Kidney capillary endothelial cell (primary cell): Measurements from ENCODE around the gene PLA2G1B.
"Not testable (repeated sequence)": the region's sequence is repeated elsewhere in the genome, so short reads cannot be mapped to it uniquely, and the experiment has no call there.

Source experiments
- DNase-seq: peaks from one replicate; pipeline ENCODE4 v3.0.0-alpha.2; 2018; ENCODE audit warnings: low spot score

PLA2G1B gene

DNA sequence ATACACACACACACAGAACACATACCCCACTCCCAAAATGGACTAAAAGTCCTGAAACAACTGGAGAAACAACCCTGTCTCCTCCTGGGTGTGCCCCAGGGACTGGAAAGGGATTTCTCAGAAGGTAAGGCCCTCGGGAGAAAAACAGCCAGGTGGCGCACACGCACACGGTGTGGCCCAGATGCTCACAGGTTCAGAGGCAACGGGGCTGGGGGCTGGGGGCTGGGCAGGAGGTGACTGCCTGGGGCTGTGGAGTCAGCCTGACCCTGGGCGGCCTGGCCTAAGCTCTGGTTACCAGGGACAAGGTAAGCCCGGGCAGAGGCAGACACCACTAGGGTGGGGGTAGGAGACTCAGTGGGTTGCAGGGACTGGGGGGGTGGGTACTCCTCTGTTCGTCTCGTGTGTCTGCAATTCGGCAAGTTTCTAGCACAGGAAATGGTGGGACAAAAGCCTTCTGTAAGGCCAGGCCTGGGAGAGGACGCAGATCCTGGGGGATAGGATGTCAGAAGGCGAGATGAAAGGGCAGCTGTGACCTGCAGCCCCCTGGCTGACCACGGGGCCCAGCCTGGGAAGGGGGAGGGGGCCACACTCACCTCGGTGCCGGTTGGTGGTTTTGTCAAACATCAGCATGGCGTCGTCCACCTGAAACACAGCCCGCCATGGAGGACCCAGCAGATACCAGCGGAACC is 31.0 kb upstream of the PLA2G1B start:
- no peak for DNase-seq

DNA sequence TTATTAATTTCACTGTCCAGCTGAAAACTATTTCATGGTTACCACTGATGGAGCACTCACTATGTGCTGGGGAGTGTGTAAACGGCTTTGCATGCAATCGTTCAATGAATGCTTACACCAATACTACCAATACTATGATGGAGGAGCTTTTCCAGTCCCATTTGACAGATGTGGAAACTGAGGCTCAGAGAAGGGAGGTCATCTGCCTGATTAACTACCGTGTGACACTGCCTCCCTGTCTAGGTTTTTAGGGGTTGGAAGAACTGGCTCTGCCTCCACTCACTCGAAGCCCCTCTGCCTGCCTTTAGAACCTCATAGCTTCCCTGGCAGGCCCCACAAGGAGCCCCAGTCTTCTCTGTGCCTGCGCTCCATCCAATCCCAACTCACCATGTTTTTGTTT is 29.5 kb upstream of the PLA2G1B start:
- no peak for DNase-seq

DNA sequence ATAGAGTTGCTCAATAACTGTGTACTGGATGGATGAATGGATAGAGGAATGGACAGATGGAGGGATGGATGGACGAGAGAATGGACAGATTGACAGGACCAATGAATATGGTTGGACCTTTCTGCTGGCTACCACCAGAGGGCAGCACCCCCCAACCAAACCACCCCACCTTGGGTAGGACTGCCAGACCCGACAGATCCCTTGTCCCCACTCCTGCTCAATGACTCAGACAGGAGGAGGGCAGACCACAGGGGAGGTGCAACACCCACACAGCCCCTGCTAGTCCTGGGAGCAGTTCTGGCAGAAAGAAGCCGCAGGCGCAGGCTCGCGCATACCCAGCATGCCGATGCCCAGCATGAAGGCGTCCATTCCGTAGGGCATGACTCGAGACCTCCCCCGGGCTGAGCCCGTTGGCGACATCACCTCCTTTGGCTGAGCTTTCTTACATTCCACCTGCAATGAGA is 29.0 kb upstream of the PLA2G1B start:
- peak; percentile 78 for DNase-seq

DNA sequence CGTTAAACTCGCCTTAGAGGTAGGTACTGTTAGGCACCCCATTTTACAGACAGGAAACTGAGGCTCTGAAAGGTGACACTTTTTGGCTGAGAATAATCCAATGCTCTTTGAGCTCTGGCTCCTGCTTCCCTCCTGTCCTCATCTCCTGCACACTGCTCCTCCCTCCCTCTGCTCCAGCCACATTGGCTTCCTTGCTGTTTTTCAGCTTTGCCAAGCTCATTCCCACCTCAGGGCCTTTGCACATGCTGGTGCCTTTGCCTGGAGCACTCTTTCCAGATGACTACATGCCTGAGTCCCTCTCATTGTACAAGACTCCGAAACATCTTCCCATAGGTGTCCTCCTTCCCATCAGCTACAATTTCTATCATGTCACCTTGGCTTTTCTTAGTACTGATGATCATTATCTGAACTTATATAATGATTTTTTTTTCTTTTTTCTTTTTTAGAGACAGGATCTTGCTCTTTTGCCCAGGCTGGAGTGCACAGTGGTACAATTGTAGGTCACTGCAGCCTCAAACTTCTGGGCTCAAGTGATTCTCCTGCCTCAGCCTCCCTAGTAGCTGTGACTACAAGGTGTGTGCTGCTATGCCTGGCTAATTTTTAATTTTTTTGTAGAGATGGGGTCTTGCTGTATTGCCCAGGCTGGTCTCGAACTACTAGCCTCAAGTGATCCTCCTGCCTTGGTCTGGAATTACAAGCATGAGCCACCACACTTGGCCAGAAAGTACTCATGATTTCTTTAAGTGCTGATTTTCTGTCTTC is 26.2 kb upstream of the PLA2G1B start:
- DNase-seq, result no peak

DNA sequence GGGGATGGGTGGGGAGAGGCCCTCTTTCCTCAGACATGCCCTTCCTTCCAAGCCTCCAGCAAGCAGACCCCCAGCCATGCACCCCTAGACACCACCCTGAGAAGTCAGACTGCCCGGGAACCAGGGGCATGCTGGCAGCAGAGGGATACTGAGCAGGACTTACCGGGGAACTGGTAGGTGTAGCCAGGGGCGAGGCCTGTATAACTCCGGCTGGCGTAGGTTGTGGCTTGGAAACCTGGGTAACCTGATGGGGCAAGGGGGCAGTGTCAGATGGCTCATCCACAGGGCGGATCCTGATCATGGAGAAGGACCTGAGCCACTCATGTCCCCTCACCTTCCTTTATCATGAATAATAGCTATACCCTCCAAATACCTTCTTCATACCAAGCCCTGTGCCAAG is 25.6 kb upstream of the PLA2G1B start:
- DNase-seq, result no peak

DNA sequence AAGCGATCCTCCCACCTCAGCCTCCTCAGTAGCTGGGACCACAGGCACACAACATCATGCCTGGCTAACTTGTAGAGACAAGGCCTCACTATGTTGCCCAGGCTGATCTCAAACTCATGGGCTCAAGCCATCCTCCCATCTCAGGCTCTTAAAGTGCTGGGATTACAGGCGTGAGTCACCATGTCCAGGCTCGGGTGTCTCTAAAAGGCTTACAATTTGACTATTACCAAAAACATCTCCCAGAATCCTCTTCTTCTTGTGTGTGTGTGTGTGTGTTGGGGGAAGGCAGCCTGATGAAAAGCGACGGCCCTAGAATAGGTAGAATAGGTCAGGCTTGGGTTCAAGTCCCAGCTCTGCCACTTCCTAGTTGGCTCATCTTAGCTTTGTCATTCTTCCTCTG is 24.5 kb upstream of the PLA2G1B start:
- no peak for DNase-seq

DNA sequence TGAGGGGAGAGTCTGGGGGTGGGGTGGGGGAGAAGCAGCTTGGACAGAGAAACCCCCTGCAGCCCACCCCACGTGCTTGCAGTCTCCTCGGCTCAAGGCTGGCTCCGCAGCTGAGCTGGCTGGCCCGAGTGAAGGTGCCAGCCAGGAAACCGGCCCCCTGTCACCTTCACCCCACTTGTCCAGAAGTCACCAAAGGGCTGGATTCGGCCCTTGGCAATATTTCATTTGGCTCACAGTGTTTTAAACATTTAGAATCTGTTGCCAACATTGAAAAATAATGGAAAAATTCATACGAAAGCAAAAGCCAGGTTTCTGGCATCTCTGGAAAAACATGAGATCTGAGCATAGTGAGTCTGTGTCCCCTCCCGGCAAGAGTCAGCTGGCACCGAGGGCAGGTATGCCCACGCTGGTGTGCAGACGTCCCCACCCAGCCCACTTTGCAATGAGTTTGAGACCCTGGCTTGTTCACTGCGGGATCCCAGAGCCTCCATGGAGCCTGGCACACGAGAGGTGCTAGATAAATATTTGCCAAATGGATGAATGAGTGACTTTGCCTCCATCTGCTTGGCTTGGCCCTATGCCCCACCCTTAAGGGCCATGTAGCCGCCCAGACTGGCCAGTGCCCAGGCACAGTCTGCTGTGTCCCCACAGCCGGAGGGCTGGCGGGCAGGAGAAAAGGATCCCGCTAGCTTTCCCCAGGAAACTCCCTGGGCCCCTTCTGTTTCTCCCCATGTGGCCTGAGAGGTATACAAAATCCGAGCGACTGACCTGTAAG is 23.2 kb upstream of the PLA2G1B start:
- DNase-seq, result no peak

DNA sequence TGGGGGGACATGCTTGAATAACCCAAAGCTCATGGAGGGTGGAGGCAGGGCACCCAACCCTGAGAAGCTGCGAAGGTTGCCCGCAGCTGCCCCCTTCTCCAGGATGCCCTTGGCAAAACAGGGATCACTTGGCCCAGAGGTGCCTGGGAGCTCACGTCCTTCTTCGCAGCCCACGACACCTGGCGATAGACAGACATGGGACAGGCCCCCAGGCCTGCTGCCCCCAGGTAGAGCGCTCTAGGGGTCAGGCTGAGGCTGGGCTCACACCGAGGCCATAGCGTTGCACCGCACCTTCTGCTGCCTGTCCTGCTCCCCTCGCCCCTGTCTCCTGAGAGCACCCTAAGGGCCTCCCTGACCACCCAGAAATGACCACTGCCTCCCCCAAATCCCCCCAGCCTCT is 20.2 kb upstream of the PLA2G1B start:
- DNase-seq, result no peak

DNA sequence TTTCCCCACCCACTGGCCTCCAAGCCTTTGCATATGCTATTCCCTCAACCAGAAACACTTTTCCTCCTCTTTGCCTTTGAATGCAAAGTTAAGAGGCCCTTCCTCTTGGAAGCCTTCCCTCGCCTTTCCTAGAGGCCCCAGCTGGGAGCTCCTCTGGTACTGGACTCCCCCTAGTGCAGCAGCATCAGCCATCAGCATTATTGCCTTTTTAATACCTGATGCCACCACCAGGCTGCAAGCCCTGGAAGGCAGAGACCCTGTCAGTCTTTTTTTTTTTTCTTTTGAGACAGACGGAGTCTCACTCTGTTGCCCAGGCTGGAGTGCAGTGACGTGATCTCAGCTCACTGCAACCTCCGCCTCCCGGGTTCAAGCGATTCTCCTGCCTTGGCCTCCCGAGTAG is 19.1 kb upstream of the PLA2G1B start:
- no peak for DNase-seq

DNA sequence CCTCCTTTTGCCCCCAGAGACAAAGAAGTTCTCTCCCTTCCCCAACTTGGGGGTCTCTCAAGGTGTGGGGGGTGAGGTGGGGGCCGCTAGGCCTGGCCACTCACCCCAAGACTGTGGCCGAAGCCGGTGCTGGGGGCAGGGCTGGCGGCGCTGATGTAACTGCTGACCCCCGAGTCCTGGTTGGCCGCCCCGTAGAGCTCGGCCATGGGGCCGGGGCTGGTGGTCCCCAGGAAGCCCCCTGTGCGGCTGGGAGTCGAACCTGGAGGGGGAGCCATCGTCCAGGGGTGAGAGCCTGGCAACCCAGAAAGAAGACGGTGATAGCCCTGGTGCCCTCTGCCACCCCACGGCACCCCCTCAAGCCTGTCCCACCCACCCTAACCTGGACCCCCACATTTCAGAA is 18.5 kb upstream of the PLA2G1B start:
- no peak for DNase-seq

DNA sequence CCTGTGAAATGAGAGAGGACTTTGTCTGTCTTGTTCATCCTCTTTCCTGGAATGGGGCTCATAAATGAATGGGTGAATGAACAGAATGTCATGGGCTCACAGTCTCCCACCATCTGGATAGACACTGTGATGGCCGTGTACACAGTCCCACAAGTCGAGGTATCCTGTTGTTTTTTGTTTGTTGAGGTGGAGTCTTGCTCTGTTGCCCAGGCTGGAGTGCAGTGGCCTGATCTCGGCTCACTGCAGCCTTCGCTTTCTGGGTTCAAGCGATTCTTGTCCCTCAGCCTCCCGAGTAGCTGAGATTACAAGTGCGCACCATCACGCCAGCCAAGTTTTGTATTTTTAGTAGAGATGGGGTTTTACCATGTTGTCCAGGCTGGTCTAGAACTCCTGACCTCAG is 16.1 kb upstream of the PLA2G1B start:
- DNase-seq, result no peak

DNA sequence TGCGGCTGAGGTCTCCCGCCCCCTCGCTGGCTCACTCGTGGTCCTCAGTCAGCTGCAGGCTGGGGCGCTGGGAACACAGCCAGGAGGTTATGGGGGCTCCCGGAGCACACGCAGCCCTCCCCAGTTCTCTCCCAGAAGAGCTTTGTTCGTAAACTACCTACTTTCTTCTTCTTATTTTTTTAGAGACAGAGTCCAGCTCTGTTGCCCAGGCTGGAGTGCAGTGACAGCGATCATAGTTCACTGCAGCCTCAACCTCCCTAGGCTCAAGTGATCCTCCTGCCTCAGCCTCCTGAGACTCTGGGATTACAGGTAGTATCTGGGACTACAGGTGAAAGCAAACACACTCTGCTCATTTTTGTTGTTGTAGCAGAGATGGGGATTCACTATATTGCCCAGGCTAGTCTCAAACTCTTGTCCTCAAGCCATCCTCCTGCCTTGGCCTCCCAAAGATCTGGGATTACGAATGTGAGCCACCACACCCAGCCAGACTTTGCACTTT is 15.5 kb upstream of the PLA2G1B start:
- no peak for DNase-seq

DNA sequence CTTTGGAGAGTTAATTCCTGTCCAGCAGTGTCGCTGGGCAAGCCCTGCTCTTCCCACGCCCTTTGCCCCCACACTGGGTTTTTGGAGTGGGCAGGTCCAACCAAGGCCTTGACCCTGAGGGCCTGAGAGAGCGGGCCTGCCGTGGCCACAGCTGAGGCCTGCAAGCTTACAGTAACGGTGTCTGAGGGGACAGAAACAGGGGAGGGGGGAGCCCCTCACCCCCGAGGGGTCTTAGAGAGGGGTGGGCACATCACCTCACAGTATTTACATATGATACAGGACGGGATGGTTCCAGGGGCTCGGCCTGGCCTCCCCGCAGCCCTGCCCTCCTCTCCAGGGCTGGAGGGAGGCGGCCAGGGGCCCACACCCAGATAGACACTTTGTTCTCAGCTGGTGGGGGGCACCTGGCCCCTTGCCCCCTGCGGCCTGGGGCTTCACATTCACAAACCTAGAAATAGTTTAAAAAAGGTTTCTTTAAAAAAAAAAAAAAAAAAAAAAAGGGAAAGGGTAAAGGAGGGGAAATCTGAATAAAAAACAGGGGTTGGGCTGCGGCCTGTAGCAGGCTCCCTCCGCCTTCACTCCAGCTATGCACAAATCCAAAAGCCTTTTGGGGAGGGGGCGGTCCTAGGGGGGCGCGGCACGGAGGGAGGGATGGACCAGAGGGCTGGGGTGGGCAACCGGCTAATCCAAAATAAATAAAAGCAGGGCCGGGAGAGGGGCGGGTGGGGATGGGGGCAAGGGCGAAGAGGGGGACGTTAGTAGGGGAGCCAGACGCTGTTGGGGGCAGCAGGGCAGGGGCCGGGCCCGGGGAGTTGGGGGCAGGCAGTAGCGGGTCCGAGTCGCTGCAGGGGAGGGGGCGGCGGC is 14.8 kb upstream of the PLA2G1B start:
- no peak for DNase-seq

DNA sequence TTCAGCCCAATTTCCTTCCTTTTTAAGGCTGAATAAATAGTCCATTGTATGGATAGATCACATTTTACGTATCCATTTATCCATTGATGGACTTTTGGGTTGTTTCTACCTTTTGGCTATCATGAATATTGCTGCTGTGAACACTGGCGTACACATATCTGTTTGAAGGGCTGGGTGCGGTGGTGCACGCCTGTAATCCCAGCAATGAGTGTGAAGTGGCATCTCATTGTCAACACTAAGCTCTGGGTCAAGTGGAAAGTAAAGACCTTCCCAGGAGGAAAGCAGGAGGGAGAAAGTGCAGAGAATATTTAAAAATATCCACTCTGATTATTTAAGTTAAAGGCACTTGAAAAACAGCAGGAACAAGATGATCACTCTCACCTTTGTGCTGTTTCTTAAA is 11.7 kb upstream of the PLA2G1B start:
- no peak for DNase-seq

DNA sequence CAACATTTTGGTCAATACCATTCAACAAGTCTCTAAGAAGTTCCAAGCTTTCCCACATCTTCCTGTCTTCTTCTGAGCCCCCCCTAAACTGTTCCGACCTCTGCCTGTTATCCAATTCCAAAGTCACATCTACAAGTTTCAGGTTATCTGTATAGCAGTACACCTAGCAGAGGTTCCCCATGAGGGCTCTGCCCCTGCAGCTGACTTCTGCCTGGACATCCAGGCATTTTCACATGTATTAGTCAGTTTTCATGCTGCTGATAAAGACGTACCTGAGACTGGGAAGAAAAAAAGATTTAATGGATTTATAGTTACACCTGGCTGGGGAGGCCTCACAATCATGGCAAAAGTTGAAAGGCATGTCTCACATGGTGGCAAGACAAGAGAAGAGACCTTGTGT is 10.2 kb upstream of the PLA2G1B start:
- no peak for DNase-seq

DNA sequence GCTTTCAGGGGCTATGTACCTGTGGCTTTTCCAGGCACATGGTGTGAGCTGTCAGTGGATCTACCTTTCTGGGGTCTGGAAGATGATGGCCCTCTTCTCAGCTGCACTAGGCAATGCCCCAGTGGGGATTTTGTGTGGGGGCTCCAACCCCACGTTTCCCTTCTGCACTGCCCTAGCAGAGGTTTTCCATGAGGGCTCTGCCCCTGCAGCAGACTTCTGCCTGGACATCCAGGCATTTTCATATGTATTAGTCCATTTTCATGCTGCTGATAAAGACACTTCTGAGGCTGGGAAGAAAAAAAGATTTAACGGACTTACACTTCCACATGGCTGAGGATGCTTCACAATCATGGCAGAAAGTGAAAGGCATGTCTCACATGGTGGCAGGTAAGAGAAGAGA is 8.8 kb upstream of the PLA2G1B start:
- not testable (repeated sequence) for DNase-seq

DNA sequence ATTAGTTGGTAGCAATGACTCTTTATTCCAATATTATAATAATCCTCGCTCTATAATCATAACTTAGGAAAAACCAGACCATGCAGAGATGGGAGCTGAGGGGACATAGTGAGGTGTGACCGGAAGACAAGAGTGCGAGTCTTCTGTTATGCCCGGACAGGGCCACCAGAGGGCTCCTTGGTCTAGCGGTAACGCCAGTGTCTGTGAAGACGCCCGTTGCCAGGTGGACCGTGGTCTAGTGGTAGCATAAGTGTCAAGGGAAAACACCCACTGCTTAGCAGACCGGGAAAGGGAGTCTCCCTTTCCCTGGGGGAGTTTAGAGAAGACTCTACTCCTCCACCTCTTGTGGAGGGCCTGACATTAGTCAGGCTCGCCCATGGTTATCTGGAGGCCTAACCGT is 7.9 kb upstream of the PLA2G1B start:
- DNase-seq, result not testable (repeated sequence)

DNA sequence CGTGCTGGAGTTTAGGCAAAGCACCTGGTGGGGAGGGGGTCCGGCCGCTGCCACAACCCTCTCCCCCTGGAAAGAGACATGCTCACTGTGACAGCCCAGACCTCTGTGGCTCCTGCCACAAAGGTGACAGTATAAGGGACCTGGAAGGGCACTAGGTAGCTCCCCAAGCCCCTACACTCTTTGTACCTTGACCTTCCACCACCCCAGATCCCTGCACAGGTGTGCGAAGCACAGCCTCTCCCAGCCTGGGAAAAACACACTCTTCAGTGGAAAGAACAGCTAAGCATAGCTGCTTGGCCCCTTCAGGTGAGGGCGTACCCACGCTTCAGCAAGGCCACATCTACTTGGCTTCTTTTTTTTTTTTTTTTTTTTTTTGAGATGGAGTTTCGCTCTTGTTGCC is 4.9 kb upstream of the PLA2G1B start:
- DNase-seq, result no peak

DNA sequence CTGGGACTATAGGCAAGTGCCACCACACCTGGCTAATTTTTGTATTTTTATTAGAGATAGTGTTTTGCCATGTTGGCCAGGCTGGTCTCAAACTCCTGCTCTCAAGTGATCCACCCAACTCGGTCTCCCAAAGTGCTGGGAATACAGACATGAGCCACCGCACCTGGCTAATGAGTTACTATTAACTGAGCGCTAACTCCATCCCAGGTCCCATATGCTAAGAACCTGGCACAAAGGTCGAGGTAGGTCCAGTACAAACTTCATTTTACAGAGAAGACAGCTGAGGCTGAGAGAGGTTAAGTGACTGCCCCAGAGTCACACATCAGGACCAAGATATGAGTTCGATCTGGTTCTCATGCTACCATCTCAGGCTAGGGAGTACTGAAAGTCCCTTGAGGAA is 4.5 kb upstream of the PLA2G1B start:
- DNase-seq, result no peak

DNA sequence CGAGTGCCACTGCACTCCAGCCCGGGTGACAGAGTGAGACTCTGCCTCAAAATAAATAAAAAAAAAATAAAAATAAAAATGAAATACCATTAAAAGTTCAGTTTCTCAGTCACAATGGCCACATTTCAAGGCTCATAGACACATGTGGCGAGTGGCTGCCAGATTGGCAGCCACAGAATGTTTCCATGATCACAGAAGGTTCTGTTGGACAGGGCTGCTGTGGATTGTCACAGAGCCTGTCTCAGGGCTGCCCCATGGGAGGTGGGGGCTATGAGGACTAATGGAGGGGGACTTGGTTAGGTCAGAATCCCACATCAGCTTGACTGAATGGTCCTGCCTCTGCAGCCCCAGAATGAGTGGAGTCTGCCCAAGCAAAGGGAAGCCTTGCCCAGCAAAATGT is 3.8 kb upstream of the PLA2G1B start:
- no peak for DNase-seq

DNA sequence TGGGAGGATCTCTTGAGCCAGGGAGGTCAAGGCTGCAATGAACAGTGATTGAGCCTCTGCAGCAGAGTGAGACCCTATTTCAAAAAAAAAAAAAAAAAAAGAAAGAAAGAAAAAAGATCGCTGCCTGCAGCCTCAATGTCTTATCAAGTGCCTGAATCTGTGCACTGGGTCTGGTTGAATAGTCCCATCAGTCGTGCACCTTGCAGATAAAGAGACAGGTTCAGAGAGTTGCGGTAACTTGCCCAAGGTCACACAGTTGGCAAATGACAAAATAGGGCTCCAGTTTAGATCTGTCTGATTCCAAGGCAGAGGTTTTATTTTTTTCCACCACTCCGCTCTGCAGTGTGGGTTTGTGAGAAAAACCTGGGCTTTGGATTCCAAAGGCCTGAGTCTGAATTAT is 649 bp upstream of the PLA2G1B start:
- no peak for DNase-seq

DNA sequence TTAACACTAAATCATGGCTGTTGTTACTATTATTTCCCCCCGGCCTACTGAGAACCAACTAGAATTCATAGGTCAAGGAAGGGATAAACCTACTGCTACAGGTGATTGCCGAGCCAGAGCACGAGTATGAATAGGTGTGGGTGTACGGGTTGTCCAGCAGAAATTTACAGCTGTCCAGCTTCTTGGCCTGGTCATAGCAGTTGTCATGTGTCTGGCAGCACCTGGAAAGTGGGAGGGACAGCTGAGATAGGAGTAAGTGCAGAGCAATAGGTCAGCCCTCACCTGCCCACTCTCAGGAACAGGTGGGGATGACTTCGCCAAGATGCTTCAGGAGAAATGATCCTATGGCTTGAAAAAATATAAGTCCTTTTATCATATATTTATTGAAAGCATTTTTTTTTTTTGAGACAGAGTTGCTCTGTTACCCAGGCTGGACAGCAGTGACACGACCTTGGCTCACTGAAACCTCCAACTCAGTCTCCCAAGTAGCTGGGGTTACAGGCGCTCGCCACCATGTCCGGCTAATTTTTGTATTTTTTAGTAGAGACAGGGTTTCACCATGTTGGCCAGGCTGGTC is 2.6 kb downstream of the PLA2G1B start:
- no peak for DNase-seq
